HG03095 (cell line): Measurements from ENCODE around the gene MYCBP.

Source experiments
- ATAC-seq: cut with Tn5 transposase; IDR thresholded peaks from one replicate; pipeline ENCODE4 v1.9.1; 2021; ENCODE audit warnings: moderate library complexity; ENCODE audit not compliant: unreplicated experiment

The MYCBP gene

DNA sequence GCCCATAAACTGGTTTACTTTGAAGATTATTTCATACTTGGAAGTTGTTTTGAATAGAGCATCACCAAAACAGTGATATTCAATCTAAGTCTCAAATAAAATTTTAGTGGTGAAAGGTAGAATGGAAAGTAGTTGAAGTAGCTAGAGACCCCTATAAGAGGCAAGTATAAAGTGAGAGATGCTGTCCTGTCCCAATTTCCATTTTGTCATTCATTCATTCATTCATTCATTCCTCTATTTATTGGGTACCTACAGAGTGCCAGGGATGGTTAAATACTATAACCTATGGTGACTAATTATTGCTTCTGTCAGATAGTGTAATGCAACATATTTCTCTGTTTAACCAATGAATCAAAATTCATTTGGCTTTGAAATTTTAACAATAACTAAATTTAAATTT lies 46.3 kb downstream of the MYCBP start:
- ATAC-seq = no peak

DNA sequence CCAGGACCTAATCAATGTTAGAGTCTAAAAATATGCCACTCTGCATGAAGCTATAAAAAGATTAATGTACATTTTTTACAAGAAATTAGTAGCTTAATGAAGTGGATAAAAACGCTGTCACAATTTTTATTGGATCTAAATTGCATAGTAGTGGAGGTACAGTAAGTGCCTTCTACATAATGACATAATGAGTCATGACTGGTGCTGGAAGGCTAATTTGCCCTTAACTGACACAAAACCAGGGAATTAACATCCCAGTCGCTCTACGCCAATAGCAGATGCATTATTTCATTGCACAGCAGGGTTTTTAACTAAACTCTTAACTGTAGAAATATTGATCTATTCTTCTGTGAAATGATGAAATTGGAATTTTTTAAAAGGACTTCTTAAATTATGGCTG lies 46.9 kb downstream of the MYCBP start:
- ATAC-seq = no peak

DNA sequence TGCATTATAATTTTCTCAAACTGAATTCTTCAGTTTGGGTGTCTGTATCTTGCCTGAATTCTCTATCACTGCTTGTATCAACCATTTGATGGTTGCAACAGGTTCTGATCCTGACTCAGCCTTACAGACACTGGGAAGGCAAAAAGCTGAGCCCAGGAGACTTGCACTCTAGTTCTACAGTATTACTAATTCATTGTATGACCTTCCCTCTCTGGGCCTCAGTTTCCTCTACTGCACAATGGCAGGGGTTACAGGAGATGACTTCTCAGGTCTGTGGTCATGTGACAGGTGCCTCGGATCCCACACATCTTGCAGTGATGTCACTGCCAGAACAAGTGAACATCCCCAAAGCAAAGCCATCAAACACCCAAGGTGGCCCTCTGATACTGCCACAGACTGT lies 52.3 kb downstream of the MYCBP start:
- no peak for ATAC-seq

DNA sequence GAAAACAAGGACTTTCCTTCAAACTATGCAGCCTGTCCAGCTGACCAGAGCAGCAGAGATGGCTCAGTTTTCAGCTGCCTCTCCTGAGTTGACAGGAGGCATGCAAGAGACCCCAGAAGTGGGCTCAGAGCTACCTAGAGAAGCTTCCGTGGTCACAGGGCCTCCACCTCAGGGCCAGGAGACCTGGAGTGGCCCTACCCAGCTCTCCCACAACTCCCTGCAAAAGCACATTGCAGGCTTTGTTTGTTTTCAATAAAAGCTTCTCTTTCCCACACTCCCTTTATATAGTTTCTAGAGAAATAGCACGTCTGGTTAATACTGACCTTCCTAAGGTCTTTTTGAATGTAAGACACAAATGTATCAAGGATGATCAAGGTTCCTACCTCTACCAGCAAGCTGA lies 53.6 kb downstream of the MYCBP start:
- ATAC-seq = no peak

- ATAC-seq = no peak
Observed at GRCh38 chr1:38819040-38819439, 54.1 kb downstream of the MYCBP start.

- ATAC-seq = no peak
Observed at GRCh38 chr1:38818175-38818976, 54.8 kb downstream of the MYCBP start.

DNA sequence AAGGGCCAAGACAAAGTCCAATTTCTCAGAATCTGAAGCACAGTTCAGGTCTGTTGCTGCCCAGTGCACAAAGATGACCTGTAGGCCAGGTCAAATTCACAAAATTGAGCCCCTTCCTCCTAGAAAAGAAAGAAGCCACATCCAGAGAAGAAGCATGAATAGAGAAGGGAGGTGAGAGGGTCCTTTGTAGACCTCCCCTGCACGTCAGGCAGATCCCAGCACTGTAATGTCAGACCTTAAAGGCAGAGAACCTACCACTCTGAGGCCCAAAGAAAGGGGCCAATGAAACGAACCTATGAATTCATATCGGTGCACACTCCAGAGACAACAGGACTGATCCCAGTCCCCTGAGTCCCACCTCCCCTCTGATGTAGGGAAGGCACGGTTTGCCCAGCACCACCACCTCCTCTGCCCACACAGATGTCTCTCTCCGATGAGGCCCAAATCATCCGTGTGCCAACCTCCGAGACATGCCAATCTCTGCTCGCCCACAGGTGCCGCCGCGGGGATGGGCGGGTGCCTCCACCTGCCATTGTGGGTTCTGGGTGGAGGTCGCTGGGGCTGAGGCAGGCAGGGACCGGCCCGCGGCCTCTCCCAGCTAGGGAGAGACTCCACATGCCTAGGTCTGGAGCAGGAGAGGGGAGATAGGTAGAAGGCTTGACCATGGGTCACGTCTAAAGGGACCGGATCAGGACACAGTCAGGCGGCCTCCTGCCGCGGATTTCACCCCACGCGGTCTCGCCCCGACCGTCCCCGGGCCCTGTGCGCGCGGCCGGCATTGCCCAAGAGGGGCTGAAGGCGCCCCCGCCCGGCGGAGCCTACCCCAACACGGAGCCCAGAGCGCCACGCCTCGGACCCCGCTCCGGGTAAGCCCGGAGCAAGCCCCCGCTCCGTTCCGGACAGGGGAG lies 55.6 kb downstream of the MYCBP start:
- no peak for ATAC-seq

- peak; percentile 84 for ATAC-seq
Observed at GRCh38 chr1:38815903-38816627, 57.1 kb downstream of the MYCBP start.

GRCh38 chr1:38814984-38815464 lies 58.1 kb downstream of the MYCBP start:
- ATAC-seq = no peak

DNA sequence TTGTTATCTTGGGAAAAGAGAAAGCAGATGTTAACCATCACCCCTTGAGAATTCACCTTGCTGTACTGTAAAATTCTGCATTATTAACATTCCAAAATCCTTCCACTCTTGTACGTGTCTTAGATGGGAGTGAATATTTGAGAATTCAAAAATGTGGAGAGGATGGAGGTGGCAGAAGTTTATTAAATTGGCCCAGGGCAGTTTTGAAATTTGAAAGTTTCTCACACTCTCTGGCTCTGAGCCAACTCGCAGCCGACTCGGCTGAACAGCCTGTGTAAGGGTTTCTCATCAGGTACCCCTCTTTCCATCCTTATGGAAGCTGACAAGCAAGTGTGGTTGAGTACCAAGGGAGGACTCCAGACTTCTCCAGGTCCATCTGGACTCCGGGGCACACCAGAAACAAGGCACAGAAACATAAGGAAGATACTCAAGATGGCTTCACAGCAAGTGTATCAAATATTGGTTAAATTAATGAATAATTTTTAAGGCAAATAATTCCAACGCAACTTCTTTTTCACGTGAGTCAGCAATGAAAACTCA lies 58.6 kb downstream of the MYCBP start:
- no peak for ATAC-seq

- no peak for ATAC-seq
Observed at GRCh38 chr1:38812981-38813380, 60.2 kb downstream of the MYCBP start.
